Activated CD8-positive, alpha-beta memory T cell treated with anti-CD3 and anti-CD28 coated beads, Interleukin-2, amount 10 ng/mL, durations not matched to agents 7 days and 5 days (primary cell): Measurements from ENCODE around the gene CD81. TPM values are rescaled to one million over a fixed set of nuclear protein-coding genes. Genes with fewer than 3 reads are reported as not detected.
"Not testable (repeated sequence)": the region's sequence is repeated elsewhere in the genome, so short reads cannot be mapped to it uniquely, and the experiment has no call there.

Experiments
- ATAC-seq: fragments of 150-1000 bp; cut with Tn5 transposase; one replicate; pipeline ENCODE4 v1.10.0; 2021; ENCODE audit warnings: moderate library complexity
- CTCF ChIA-PET: fragments of 350-600 bp; sonication (Branson Sonifier 250); formaldehyde crosslinking; loops from one replicate; lab custom pipeline; 2021; ENCODE audit warnings: antibody characterized with exemption; lab: Charles Lee
- DNase-seq: peaks from one replicate; pipeline ENCODE4 v3.0.0-alpha.2; 2020
- H3K27ac Mint-ChIP-seq: one replicate; pipeline ENCODE4 v1.8.0; 2021; ENCODE audit warnings: mild to moderate bottlenecking, mixed read lengths
- H3K27me3 Mint-ChIP-seq: one replicate; pipeline ENCODE4 v1.8.0; 2021; ENCODE audit warnings: mixed read lengths
- H3K36me3 Mint-ChIP-seq: one replicate; pipeline ENCODE4 v1.8.0; 2021; ENCODE audit warnings: mild to moderate bottlenecking, mixed read lengths
- H3K4me1 Mint-ChIP-seq: one replicate; pipeline ENCODE4 v1.8.0; 2021; ENCODE audit warnings: mixed read lengths
- H3K4me3 Mint-ChIP-seq: one replicate; pipeline ENCODE4 v1.8.0; 2021; ENCODE audit warnings: mild to moderate bottlenecking, moderate library complexity, mixed read lengths
- H3K9me3 Mint-ChIP-seq: one replicate; pipeline ENCODE4 v1.8.0; 2022; ENCODE audit warnings: low read depth, mixed read lengths
- total RNA-seq, 2 experiments: library from RNA; stranded (reverse); gene quantifications; one replicate each; pipeline ENCODE4 v1.2.3, GENCODE V29; 2021

The CD81 gene
- total RNA-seq, 2 experiments from 2014 or later = 162 to 192 TPM

- H3K4me1 Mint-ChIP-seq = no peaks in the 10 kb centered on the region
- ATAC-seq (no peak), DNase-seq (no peak)
- no peaks in the 10 kb centered on the region for H3K27me3 Mint-ChIP-seq
- peaks cover 2% of the 10 kb centered on the region for H3K9me3 Mint-ChIP-seq
- H3K4me3 Mint-ChIP-seq = no peak overlapping the region
- H3K27ac Mint-ChIP-seq = no peak overlapping the region
- no peaks in the 10 kb centered on the region for H3K36me3 Mint-ChIP-seq
- CTCF ChIA-PET = interaction anchor here (1.4 kb wide), 1 partner anchor 40 kb away, joined by 4 read pairs; no protein-coding TSS in a partner anchor
Measured at GRCh38 chr11:2345050-2345449, 32.1 kb upstream of the CD81 start.

- Mint-ChIP-seq H3K4me1 (no peaks in the 10 kb centered on the region), H3K27me3 (no peaks in the 10 kb centered on the region), H3K4me3 (no peak overlapping the region), H3K36me3 (no peaks in the 10 kb centered on the region), H3K9me3 (peaks cover 2% of the 10 kb centered on the region), H3K27ac (no peak overlapping the region)
- CTCF ChIA-PET = interaction anchor here (0.8 to 1.4 kb wide), 2 partner anchors 41 to 75 kb away, joined by 3 to 4 read pairs; no protein-coding TSS in a partner anchor
- DNase-seq = no peak
- ATAC-seq = no peak
Measured at GRCh38 chr11:2346014-2346413, 31.1 kb upstream of the CD81 start.

GRCh38 chr11:2346586-2347307 is 30.4 kb upstream of the CD81 start:
- CTCF ChIA-PET = interaction anchor here (1.4 kb wide), 1 partner anchor 42 kb away, joined by 4 read pairs; no protein-coding TSS in a partner anchor

GRCh38 chr11:2347308-2347830 is 29.7 kb upstream of the CD81 start:
- Mint-ChIP-seq H3K27me3 (no peaks in the 10 kb centered on the region), H3K9me3 (peaks cover 2% of the 10 kb centered on the region), H3K4me3 (no peak overlapping the region), H3K36me3 (no peaks in the 10 kb centered on the region), H3K4me1 (no peaks in the 10 kb centered on the region), H3K27ac (no peak overlapping the region)
- DNase-seq = no peak
- ATAC-seq = no peak
- CTCF ChIA-PET = no interaction called here

More at GRCh38 chr11:2346586-2347307, 30.4 kb upstream of the CD81 start:
- H3K36me3 Mint-ChIP-seq = no peaks in the 10 kb centered on the region
- no peak overlapping the region for H3K27ac Mint-ChIP-seq
- ATAC-seq (no peak), DNase-seq (no peak)
- no peaks in the 10 kb centered on the region for H3K4me1 Mint-ChIP-seq
- H3K4me3 Mint-ChIP-seq = no peak overlapping the region
- H3K27me3 Mint-ChIP-seq = no peaks in the 10 kb centered on the region
- peaks cover 2% of the 10 kb centered on the region for H3K9me3 Mint-ChIP-seq

- no peak overlapping the region for H3K4me3 Mint-ChIP-seq
- DNase-seq = no peak
- no peaks in the 10 kb centered on the region for H3K27me3 Mint-ChIP-seq
- H3K36me3 Mint-ChIP-seq = no peaks in the 10 kb centered on the region
- H3K4me1 Mint-ChIP-seq = no peaks in the 10 kb centered on the region
- no peak for ATAC-seq
- CTCF ChIA-PET = no interaction called here
- H3K9me3 Mint-ChIP-seq = peaks cover 2% of the 10 kb centered on the region
- H3K27ac Mint-ChIP-seq = no peak overlapping the region
Measured at GRCh38 chr11:2348986-2349385, 28.1 kb upstream of the CD81 start.

DNA sequence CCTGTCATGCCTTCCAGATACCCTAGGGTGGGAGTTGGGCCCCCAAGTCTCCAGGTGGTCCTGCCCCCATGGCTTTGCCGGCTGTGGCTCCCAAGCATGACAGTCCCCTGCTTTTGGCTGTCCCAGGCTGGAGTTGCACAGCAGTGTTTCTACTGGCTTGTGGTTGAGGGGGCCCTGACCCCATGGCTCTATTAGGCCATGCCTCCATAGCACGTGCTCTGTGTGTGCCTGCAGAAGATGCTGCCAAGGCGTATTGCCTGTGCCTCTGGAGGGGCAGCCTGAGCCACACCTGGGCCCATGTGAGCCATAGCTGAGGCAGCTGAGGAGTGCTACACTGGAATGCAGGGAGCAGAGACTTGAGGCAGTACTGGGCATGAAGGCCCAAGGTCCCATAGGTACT is 25.4 kb upstream of the CD81 start:
- CTCF ChIA-PET = no interaction called here
- H3K27ac Mint-ChIP-seq = no peak overlapping the region

GRCh38 chr11:2352420-2352819 is 24.7 kb upstream of the CD81 start:
- ATAC-seq (no peak), DNase-seq (no peak)
- Mint-ChIP-seq H3K27me3 (no peaks in the 10 kb centered on the region), H3K9me3 (peaks cover 2% of the 10 kb centered on the region), H3K36me3 (no peaks in the 10 kb centered on the region), H3K4me3 (no peak overlapping the region), H3K27ac (no peak overlapping the region), H3K4me1 (no peaks in the 10 kb centered on the region)
- CTCF ChIA-PET = no interaction called here

More for the DNA sequence above, 25.4 kb upstream of the CD81 start:
- Mint-ChIP-seq H3K27me3 (no peaks in the 10 kb centered on the region), H3K9me3 (peaks cover 2% of the 10 kb centered on the region), H3K36me3 (no peaks in the 10 kb centered on the region), H3K4me1 (no peaks in the 10 kb centered on the region), H3K4me3 (no peak overlapping the region)
- ATAC-seq = no peak
- DNase-seq = no peak

DNA sequence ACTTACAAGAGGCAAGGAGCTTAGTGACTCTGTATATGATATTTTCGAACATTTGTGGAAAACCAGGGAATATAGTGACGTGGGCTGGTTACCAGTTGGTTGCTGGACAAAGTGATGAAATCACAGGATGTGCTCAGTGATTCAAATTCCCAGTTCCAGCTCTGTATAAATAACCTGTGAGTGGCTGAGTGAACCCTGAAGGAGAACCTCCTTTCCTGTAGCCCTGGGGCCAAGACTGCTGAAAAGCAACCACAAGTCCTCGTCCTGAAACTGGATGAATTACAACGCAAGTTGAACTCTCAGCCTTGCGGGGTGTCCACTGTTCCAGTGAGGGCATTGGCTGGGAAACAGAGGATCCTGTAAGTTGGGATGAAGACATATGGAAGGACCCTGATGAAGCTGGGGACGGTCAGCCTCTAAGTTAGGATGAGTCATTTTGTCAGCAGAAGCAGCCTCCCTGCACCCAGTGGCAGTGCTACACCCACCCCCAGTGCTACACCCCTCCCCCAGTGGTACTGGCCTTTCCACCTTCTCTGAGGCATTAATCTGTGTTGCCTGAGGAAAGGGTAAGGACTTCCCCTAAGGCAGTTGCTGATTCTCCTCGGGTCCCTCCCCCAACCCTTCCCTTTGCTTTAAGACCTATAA is 22.0 kb upstream of the CD81 start:
- H3K4me3 Mint-ChIP-seq = no peak overlapping the region
- H3K27me3 Mint-ChIP-seq = no peaks in the 10 kb centered on the region
- ATAC-seq (no peak), DNase-seq (no peak)
- no peaks in the 10 kb centered on the region for H3K9me3 Mint-ChIP-seq
- H3K36me3 Mint-ChIP-seq = no peaks in the 10 kb centered on the region
- no peak overlapping the region for H3K27ac Mint-ChIP-seq
- CTCF ChIA-PET = no interaction called here
- no peaks in the 10 kb centered on the region for H3K4me1 Mint-ChIP-seq

DNA sequence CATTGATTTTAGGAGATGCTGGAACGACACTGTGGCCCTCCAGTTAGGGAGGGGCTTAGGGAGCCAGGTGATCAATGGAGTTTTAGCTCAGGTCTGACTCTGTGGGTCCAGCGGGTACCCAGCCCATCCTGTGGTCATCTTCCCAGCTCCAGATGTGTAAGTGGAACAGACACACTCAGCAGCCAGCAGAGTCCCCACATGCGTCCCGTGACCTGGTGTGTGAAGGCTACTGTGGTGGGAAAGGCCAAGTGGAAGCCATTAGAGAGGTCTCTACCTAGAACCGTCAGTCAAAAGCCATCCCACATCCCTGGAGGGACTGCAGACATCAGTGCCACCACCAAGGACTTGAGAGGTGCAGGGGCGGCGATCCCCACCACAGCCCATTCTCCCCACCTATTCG is 19.9 kb upstream of the CD81 start:
- DNase-seq (no peak), ATAC-seq (peak; percentile 16)
- Mint-ChIP-seq H3K27ac (no peak overlapping the region), H3K36me3 (no peaks in the 10 kb centered on the region), H3K9me3 (no peaks in the 10 kb centered on the region), H3K4me3 (no peak overlapping the region), H3K27me3 (no peaks in the 10 kb centered on the region), H3K4me1 (no peaks in the 10 kb centered on the region)
- CTCF ChIA-PET = interaction anchor here (1.1 kb wide), 1 partner anchor 63 kb away, joined by 3 read pairs; no protein-coding TSS in a partner anchor

DNA sequence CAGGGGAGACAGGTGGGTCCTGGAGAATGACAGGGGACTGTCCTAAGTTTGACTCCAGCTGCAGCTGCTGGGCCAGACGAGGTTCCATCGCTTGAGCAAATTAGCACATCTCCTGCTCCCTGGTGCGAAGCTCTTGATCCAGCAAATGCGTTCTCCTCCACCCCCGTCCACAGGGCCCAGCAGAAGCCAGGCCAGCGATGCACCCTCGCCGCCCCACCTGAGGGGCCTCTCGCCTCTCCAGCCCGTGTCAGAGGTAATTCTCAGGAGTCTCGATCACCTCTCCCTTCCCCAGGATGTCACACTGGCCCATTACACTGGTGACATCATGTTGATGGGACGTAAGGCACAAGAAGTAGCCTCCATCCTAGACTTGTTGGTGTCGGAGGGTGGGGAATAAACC is 19.5 kb upstream of the CD81 start:
- not testable (repeated sequence) for DNase-seq
- CTCF ChIA-PET = interaction anchor here (1.1 kb wide), 1 partner anchor 62 kb away, joined by 3 read pairs; no protein-coding TSS in a partner anchor

GRCh38 chr11:2358754-2359442 is 18.2 kb upstream of the CD81 start:
- no peaks in the 10 kb centered on the region for H3K9me3 Mint-ChIP-seq
- ATAC-seq (no peak), DNase-seq (no peak)
- no peaks in the 10 kb centered on the region for H3K36me3 Mint-ChIP-seq
- no peak overlapping the region for H3K27ac Mint-ChIP-seq
- H3K4me1 Mint-ChIP-seq = no peaks in the 10 kb centered on the region
- CTCF ChIA-PET = no interaction called here
- H3K4me3 Mint-ChIP-seq = no peak overlapping the region
- H3K27me3 Mint-ChIP-seq = no peaks in the 10 kb centered on the region

More for the DNA sequence above, 19.5 kb upstream of the CD81 start:
- not testable (repeated sequence) for H3K27me3 Mint-ChIP-seq, H3K27ac Mint-ChIP-seq, H3K4me3 Mint-ChIP-seq, H3K36me3 Mint-ChIP-seq, H3K9me3 Mint-ChIP-seq, H3K4me1 Mint-ChIP-seq, ATAC-seq

- H3K27me3 Mint-ChIP-seq = no peaks in the 10 kb centered on the region
- H3K36me3 Mint-ChIP-seq = no peaks in the 10 kb centered on the region
- ATAC-seq (no peak), DNase-seq (no peak)
- H3K9me3 Mint-ChIP-seq = no peaks in the 10 kb centered on the region
- CTCF ChIA-PET = no interaction called here
- H3K4me3 Mint-ChIP-seq = no peak overlapping the region
- H3K4me1 Mint-ChIP-seq = no peaks in the 10 kb centered on the region
- no peak overlapping the region for H3K27ac Mint-ChIP-seq
Measured at GRCh38 chr11:2359557-2359956, 17.6 kb upstream of the CD81 start.

GRCh38 chr11:2360081-2360642 is 16.9 kb upstream of the CD81 start:
- DNase-seq (no peak), ATAC-seq (no peak)
- H3K27ac Mint-ChIP-seq = no peak overlapping the region
- H3K4me1 Mint-ChIP-seq = no peaks in the 10 kb centered on the region
- CTCF ChIA-PET = no interaction called here
- H3K27me3 Mint-ChIP-seq = no peaks in the 10 kb centered on the region
- H3K9me3 Mint-ChIP-seq = no peaks in the 10 kb centered on the region
- H3K4me3 Mint-ChIP-seq = no peak overlapping the region
- H3K36me3 Mint-ChIP-seq = no peaks in the 10 kb centered on the region
